GM23338 (cell line): Measurements from ENCODE around the gene ARSB.

ENCODE experiments used
- CREB1 ChIP-seq: fragments of 250-450 bp; sonication (Bioruptor Pico); IDR thresholded peaks from 2 replicates; pipeline ENCODE4 v1.5.0; 2020; ENCODE audit warnings: low read depth, mild to moderate bottlenecking, moderate library complexity
- CTCF ChIP-seq, 2 experiments: fragments of 200-600 bp in 1 of 2; sonication (generic) in 1 of 2; conservative IDR thresholded peaks; 2 replicates each; pipeline versions ENCODE4 v1.5.1 to v1.6.1; 2016 to 2017; ENCODE audit warnings: antibody characterized with exemption in 2 of 2, low read depth in 2 of 2, mild to moderate bottlenecking in 2 of 2, moderate library complexity in 1 of 2
- EZH2 ChIP-seq: fragments of 200-600 bp; sonication (generic); IDR thresholded peaks from one replicate; pipeline ENCODE4 v1.8.0; 2017; ENCODE audit warnings: antibody characterized with exemption, mild to moderate bottlenecking, low read depth; ENCODE audit not compliant: unreplicated experiment
- EZH2phosphoT487 ChIP-seq: fragments of 200-600 bp; sonication (generic); IDR thresholded peaks from one replicate; pipeline ENCODE4 v1.8.1; 2018; ENCODE audit warnings: antibody characterized with exemption; ENCODE audit not compliant: unreplicated experiment
- POLR2AphosphoS5 ChIP-seq: IDR thresholded peaks from 2 replicates; pipeline ENCODE4 v1.6.1; 2016; ENCODE audit warnings: antibody characterized with exemption, low read depth
- REST ChIP-seq: IDR thresholded peaks from one replicate; pipeline ENCODE4 v1.6.1; 2018; ENCODE audit warnings: antibody characterized with exemption; ENCODE audit not compliant: unreplicated experiment
- STAT1 ChIP-seq: IDR thresholded peaks from one replicate; pipeline ENCODE4 v1.6.1; 2016; ENCODE audit warnings: antibody characterized with exemption; ENCODE audit not compliant: unreplicated experiment
- ZNF114 ChIP-seq: fragments of 250-450 bp; sonication (Bioruptor Pico); IDR thresholded peaks from 2 replicates; pipeline ENCODE4 v1.5.0; 2020; ENCODE audit warnings: mild to moderate bottlenecking, moderate library complexity
- TF ChIP-seq, protein P1 (sequence below): IDR thresholded peaks from 2 replicates; pipeline ENCODE4 v1.6.1; 2016; ENCODE audit warnings: antibody characterized with exemption

DNA sequence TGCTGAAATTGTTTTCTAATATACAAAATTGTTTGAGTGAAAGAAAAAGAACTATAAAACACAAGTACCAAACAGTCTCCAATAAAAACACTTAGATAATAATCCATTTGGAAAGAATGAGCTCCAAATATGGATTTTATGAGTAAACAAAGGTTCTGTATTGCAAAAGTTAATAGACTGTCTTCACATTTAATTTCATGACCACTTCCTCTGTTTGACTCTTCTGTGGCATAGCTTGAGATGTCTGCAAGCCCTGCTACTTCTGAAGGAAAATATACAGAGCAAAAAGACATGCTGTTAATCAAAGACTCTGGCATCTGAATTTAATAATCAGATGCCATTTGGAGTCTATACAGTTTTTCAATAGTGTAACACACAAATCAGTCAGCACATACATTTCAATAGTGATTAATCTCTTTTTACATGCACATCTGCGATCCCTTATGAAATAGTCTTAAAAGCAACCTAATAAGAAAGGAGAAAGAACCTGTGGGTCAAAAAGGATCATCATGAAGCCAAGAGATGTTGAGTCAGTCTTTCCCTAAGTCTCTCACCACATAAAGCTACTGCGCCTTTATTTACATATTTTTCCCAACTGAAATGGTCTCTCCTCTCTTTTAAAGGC, 171.1 kb downstream of the ARSB start:
- TF ChIP-seq CTCF (conservative IDR thresholded peaks at IDR 0.05; ENCODE audit: low read depth in 2 of 2) (no peak), REST (no peak), EZH2 (no peak), POLR2AphosphoS5 (no peak), CREB1 (CRISPR knock-in tag) (no peak), EZH2phosphoT487 (no peak), ZNF114 (CRISPR knock-in tag) (no peak), STAT1 (no peak)
- TF ChIP-seq, protein P1, sequence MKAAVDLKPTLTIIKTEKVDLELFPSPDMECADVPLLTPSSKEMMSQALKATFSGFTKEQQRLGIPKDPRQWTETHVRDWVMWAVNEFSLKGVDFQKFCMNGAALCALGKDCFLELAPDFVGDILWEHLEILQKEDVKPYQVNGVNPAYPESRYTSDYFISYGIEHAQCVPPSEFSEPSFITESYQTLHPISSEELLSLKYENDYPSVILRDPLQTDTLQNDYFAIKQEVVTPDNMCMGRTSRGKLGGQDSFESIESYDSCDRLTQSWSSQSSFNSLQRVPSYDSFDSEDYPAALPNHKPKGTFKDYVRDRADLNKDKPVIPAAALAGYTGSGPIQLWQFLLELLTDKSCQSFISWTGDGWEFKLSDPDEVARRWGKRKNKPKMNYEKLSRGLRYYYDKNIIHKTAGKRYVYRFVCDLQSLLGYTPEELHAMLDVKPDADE: no peak
